Inflammatory macrophage (primary cell): Measurements from ENCODE around the gene ERC2.

Experiments used
- DNase-seq, 2 donors: peaks; one replicate each; pipeline ENCODE4 v3.0.0-alpha.2; 2020 to 2022

The ERC2 gene

GRCh38 chr3:55631766-55632331 lies 836.4 kb downstream of the ERC2 start:
- DNase-seq, result peak; percentile 15 to 23

- no peak for DNase-seq
These were observed 837.4 kb downstream of the ERC2 start for GRCh38 chr3:55630921-55631299.

DNA sequence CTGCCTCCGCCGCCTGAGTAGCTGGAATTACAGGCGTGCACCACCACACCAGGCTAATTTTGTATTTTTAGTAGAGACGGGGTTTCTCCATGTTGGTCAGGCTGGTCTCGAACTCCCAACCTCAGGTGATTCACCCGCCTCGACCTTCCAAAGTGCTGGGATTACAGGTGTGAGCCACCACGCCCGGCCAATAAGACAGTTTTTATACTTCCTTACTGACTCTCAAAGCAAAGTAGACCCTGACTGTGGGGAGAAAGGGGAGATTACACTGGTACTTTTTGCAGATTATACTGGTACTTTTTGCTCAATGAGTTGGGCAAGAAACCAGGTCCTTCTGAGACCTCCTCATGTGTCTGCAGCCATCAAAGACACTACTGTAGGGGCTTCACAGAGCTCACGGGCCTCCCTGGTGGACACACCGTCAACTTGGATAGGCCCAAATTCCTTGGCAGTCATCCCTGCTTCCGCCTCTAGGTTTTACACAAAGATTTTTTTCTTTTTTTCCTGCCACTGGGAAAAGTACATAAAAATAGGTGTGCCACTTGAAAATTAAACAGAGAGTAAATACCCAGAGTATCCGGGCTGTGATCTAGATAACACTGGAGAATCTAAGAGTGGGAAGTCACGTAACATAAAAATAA lies 837.9 kb downstream of the ERC2 start:
- no peak for DNase-seq

DNA sequence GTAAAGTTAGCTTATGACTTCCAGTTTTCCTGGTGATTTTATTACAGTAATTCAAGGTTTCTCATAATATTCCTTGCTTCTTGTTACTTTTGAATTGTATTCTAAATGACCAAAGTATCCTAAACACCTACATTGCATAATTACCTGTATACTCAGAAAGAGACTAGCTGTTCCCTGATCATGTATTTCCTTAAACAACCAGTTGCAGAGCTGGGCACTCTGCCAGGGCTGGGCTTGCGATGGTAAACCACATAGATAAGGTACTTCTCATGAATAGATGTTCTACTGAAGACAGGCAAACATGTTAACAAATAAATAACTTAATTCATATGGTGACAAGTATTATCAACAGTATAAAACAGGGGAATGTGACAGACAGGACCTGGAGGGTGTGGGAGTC lies 838.8 kb downstream of the ERC2 start:
- DNase-seq, result no peak

DNA sequence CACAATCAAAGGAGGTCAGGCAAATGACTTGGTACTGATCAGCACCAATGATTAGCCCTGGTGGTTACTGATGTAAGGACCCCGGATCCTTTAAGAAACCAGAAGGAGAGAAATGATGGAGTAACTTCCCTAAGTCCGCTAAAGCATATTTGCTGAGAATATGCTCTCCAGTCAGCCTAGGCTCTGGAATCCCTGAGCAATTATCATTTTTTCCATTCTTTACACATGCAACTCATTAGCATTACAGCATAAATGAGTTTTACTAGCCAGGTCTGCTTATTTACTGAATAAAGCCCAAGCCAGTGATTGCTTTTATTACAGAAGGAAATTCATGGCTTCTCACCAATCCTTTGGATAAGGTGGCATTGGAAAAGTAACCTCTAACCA lies 842.0 kb downstream of the ERC2 start:
- no peak for DNase-seq

GRCh38 chr3:55624238-55624637 lies 844.0 kb downstream of the ERC2 start:
- peak; percentile 66 to 74 for DNase-seq

GRCh38 chr3:55623786-55624185 lies 844.5 kb downstream of the ERC2 start:
- peak in 1 of 2 donors; percentile 20 for DNase-seq

DNA sequence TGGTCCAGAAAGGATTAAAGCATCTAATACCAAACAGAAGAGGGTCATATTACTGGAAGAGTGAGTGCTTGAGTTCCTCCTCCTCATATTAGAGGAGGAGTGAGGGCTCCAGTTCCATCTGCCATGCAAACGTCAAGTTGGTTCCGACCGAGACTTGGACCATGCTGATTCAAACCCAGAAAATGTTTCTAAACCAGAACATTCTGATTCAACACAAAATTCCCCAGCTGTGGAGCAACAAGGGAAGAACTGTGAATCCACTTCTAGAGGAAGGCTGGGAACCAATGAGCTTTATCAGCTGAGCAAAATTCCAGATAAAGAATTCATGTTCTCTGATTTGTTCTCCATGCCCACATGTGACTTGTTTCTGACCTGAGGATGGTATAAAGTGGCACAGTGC lies 845.5 kb downstream of the ERC2 start:
- no peak for DNase-seq

- no peak for DNase-seq
These were observed 846.2 kb downstream of the ERC2 start for GRCh38 chr3:55622116-55622515.

DNA sequence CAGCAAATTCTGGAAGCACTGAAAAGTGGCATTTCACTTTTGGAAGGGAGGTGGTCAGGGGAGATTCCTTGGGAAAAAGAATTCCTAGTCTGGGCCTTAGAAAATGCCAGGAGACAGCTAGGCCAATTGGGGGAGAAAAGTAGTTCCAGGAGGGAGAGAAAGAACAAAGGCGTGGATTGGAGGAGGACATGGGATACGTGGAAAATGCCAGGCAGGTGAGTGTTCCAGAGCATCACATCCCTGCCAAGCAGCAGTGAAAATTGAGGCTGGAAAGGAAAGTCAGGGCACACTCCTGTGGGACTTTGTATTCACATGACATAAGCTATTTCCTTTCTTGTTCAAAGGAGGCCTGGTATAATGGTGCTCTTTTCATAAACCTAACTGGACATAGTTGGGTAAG lies 846.6 kb downstream of the ERC2 start:
- no peak for DNase-seq

GRCh38 chr3:55621026-55621422 lies 847.2 kb downstream of the ERC2 start:
- DNase-seq, result no peak

GRCh38 chr3:55620351-55621025 lies 847.8 kb downstream of the ERC2 start:
- DNase-seq, result peak; percentile 53 to 56

- DNase-seq, result no peak
These were observed 849.0 kb downstream of the ERC2 start for GRCh38 chr3:55619046-55619808.

DNA sequence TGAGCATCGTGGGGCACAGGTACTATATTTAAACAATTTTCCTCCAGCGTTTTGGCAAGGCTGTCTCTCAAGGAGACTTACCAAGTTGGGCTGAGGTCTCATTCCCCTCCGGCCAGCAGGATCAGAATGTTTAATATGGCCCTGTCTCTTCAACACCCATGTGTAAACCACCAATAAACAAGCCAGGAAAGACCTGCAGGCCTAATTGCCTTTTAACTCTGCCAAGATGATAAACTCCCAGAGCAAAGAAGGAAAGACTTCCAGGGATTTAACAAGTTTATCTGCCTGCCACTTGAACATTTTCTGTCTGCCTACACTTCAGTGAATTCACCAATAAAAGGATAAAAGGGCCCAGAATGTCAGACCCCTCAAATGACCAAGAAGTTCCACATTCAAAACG lies 850.9 kb downstream of the ERC2 start:
- DNase-seq, result no peak

GRCh38 chr3:55616803-55617202 lies 851.5 kb downstream of the ERC2 start:
- no peak for DNase-seq

- DNase-seq, result peak; percentile 73 to 80
These were observed 852.5 kb downstream of the ERC2 start for GRCh38 chr3:55615694-55616295.

- no peak for DNase-seq
These were observed 853.1 kb downstream of the ERC2 start for GRCh38 chr3:55615039-55615693.

DNA sequence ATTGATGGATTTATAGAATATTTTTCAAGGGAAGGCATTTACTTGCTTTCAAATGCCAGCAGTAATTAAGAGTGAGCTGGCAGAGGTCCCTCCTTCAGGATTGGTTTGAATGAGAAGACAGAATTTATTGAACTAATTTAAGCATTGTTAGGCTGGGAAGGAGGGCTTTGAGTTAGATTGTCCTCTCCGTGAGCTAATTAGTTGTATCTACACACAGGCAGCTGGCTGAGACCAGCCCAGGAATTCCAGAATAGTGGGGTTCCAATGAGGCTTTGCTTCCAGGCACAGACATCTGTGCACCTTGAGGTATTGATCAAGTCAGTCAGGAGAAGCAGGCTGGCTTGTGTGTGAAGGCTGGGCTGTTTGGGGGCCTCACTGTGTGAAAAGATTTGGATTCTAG lies 857.1 kb downstream of the ERC2 start:
- no peak for DNase-seq

DNA sequence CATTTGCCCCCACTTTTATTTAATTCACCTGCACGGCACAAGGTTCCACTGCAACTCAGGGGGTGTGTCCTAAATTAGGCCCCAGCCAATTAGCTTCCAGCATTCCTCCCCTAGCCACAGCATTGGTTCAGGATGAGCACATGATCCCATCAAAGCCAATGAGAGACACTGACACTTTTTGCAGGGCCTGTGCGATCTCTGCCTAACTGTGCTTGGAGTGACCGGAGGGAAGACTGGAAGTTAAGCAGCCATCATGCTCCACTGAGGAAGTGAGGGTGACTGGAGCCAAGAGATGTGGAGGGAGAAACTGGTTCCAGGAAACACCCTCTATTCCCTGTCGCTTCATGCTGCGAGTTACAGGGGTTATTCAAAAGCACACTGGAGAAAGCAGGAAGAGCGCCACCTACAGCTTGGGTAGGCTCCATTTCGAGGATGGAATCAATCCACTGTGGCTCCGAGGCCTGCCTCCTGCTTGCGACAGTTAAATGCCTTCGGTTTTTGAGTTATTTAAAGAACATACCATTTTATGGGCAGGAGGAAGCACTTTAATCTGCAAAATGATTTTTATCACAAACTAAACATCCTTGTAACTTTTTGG lies 858.9 kb downstream of the ERC2 start:
- DNase-seq, result no peak

DNA sequence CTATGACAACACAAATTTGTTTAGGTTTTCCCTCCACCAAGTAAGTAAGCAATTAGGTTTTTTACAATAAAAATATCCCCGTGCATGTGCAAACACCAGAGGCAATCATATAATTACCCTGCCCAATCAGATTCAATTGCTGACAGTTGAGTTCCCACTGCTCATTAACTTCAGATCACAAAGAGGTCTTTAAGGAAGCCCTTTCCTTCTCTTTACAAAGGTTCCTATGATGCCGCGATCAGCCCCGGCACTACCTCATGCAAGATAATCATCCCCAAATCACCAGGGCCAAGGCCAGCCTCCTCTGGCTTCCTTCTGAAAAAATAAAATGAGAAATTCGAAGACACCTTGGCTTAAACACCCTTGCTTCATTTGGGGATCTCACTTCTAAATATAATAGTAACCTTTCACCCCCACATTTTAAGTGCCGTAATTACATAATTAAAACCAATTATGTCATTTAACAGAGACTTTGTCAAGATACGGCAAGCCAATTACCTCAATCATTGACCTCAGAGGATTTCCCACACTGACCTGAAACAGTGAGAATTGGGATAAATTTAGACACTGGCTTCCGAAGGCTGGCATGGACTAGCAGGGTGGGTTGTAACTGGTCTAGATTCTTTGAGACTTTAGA lies 859.8 kb downstream of the ERC2 start:
- DNase-seq, result no peak

DNA sequence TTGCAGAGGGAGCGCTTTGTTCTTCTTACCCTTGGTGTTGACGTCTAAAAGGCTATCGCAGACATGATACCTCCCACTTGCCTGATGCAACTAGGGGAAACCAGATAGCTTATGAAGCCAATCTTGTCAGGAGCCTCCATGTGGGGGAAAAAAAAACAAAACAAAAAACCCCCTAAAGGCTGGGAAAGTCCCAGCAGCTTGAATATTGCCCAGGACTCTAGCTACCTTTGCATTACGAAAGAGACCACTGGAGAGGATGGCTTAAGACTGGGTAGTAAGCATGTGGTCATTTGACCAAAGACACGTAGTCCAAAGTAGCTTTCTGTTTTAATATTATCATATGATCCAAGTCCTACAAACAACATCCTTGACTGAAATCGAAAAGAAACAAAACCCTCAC lies 860.4 kb downstream of the ERC2 start:
- no peak for DNase-seq

GRCh38 chr3:55607175-55607574 lies 861.1 kb downstream of the ERC2 start:
- no peak for DNase-seq
